NCI-H2227 (cell line): ENCODE data around the gene SPNS1.
"Not testable (repeated sequence)": the region's sequence is repeated elsewhere in the genome, so short reads cannot be mapped to it uniquely, and the experiment has no call there.

Source experiments
- DNase-seq: peaks from one replicate; lab custom pipeline; 2025; ENCODE audit not compliant: unreplicated experiment; lab: John Stamatoyannopoulos, UW

The SPNS1 gene

GRCh38 chr16:28974437-28975157, at the start of gene SPNS1:
Gene SPNS1 (plus strand): TSS chr16:28974778. CDS start chr16:28975152, 374 bp downstream.
- DNase-seq, result peak; percentile 98

GRCh38 chr16:28925386-28926228, 49.0 kb upstream of the SPNS1 start:
- peak; percentile 81 for DNase-seq

- not testable (repeated sequence) for DNase-seq
Observed at GRCh38 chr16:28926284-28926683, 48.3 kb upstream of the SPNS1 start.

GRCh38 chr16:28927815-28928214, 46.8 kb upstream of the SPNS1 start:
- DNase-seq, result no peak

- DNase-seq, result no peak
Observed at GRCh38 chr16:28930203-28930602, 44.4 kb upstream of the SPNS1 start.

GRCh38 chr16:28930652-28931051, 43.9 kb upstream of the SPNS1 start:
- DNase-seq, result no peak

- no peak for DNase-seq
Observed at GRCh38 chr16:28931801-28932225, 42.8 kb upstream of the SPNS1 start, which contains the start of gene CD19. Gene CD19 (plus strand): TSS chr16:28931971. CDS start chr16:28932001, 30 bp downstream.

GRCh38 chr16:28932339-28933141, 42.0 kb upstream of the SPNS1 start:
- DNase-seq, result no peak

- DNase-seq, result no peak
Observed at GRCh38 chr16:28933171-28933570, 41.4 kb upstream of the SPNS1 start.

GRCh38 chr16:28935346-28935745, 39.2 kb upstream of the SPNS1 start:
- no peak for DNase-seq

- peak; percentile 25 for DNase-seq
Observed at GRCh38 chr16:28935924-28936783, 38.4 kb upstream of the SPNS1 start.

GRCh38 chr16:28936784-28937155, 37.8 kb upstream of the SPNS1 start:
- no peak for DNase-seq

GRCh38 chr16:28937222-28937876, 37.2 kb upstream of the SPNS1 start:
- DNase-seq, result no peak

GRCh38 chr16:28938721-28939120, 35.9 kb upstream of the SPNS1 start:
- DNase-seq, result no peak

GRCh38 chr16:28939825-28940224, 34.8 kb upstream of the SPNS1 start:
- not testable (repeated sequence) for DNase-seq

GRCh38 chr16:28943281-28943680, 31.3 kb upstream of the SPNS1 start:
- DNase-seq, result no peak

- DNase-seq, result no peak
Observed at GRCh38 chr16:28946681-28947080, 27.9 kb upstream of the SPNS1 start.

- DNase-seq, result peak; percentile 100
Observed at GRCh38 chr16:28950648-28951409, 23.7 kb upstream of the SPNS1 start, which contains the start of gene NFATC2IP. Gene NFATC2IP (plus strand): TSS chr16:28950937. CDS start chr16:28951012, 75 bp downstream.

GRCh38 chr16:28951410-28951943, 23.1 kb upstream of the SPNS1 start:
- no peak for DNase-seq
